OCI-M1 (cell line): ENCODE data around the gene FIGN.
A peak's percentile ranks its signal among the peaks of the same experiment; 100 is the strongest.

Experiments
- DNase-seq: peaks from one replicate; lab custom pipeline; 2025; lab: John Stamatoyannopoulos, UW

Gene FIGN

DNA sequence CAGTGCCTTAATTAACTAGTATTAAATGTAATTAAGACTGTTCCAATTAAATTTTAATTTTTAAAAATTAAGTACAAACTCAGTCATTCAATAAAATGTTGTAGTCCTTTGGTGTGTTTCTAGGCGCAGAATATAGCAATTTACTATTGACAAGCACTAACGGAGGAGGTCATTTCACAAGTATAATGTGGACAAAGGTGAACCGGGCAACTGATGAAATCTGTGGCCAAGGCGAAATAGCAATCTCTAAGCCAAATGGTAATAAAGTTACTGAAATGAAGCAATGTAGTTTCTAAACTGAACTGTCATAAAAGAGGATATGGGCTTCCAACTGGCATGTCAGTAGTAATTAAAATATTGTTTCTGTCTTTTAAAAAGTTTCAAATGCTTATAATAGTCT is 27.5 kb downstream of the FIGN start:
- DNase-seq, result no peak

DNA sequence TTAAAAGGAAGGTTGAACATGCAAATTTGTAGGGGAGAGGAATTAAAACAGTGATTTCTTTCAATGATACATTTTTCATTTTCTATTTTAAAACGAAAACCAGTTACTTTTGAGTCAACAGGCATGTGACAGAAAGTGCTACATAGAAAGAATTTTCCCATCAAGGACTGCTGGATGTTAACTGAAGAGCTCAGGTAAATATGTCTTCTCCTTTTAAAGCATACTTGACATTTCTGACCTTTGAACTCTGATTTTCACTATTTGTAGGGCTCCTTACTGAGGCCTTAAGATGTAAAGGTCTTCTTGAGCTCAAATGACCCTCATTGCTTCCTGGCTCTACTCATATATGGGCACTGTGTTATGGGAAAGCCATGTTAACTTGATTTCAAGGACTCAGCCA is 32.4 kb downstream of the FIGN start:
- no peak for DNase-seq

DNA sequence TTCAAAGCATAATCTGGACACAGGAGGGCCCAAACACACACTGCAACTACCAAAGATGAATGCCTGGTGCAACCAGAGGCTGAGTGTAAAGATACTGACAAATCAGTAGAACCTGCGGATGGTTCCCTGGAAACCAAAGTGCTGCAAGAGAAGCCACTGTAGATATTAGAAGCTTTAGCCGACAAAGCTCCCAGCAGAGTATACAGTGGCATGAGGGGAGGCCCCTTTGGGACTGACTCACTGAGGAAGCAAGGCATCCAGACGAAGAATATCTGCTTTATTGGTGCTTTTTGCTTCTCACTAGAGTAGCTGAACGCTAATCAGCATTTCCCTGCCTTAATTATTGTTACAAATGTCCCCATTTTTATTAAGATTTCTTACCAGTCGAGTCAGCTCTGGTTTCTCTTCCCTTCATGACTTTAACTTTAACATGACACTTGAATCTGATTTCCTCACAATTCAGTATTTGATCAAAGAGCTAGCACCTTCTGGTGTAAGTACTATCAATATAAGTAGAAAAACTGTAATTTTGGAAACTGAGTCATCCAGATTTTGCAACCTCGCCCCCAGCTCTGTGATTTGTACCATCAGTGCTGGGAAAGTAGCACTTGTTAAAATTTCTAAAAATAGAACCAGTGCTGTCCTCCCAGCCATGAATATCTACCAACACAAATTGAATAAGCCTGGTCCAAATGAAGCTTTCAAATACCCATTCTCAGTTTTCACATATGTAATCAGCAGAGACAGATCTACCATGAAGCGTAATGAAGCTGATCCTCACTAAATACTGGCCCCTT is 34.2 kb downstream of the FIGN start:
- DNase-seq, result no peak

DNA sequence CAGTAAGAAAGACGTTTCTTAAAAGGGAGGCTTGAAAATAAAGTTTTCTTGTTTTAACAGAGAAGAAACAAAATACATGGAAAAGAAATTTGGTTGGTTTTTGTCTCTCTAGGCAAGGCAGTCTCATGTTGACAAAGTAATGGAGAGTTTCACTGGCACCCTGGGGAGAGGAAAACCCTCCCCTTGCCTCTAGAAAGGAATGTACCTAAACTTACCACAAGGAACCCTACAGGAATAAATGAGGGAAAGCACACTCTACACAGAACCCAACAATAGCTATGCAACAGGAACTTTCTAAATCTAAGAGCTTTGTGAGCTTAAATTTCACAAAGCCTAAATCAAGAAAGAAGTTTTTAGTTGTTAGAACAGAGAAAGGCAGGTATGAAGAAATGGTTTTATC is 37.0 kb downstream of the FIGN start:
- no peak for DNase-seq

DNA sequence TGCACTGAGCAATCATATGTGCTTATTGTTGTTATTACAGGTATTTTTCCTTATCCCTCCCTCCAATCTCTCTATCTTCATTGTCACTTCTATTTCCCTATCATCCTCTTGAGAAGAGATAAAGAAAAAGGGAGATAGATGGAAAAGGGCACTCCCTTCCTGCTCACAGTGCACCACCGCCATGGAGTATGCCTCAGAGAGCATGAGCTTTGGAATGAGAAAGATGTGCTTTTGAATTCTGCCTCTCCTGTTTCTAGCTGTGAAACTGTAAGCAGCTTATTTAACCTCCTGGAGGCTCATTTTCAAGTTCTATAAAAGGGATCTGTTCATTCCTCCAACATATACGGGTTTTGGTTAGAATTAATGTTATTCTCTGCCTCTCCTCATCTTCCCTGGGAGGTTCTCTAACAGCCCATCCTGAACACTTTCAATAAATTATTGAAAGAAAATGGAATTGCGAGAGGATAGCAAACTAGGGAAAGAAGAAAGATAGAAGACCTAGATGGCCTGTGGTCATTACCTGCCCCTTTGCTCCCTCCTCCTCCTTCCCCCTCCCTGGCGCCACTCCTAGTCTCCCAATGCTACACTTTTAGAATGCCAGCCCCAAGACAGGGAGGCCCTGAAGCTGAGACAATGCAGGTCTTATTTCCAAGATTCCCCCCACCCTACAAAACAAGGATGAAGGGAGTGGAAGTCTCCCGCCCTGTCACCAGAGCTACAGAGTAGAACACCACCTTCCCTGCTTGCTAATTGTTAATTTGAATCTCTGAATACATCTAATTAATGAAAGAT is 37.8 kb downstream of the FIGN start:
- no peak for DNase-seq

DNA sequence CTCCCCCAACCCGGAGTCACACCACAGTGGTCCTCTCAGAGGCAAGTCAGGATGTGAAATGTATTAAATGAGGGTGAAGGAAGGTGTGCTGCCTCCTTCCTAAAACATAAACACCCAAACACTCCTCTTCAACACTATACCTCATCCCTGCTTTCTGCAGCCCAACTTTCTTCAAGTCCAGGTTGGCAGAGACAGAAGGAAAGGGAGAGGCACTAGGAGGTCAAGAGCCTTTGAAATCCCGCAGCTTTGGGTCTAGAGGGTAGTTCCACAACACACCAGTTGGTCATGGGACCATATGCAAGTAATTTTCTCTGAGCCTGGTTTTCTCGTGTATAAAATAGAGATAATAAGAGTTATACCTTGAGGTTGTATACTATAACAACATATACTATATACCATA is 38.4 kb downstream of the FIGN start:
- no peak for DNase-seq

DNA sequence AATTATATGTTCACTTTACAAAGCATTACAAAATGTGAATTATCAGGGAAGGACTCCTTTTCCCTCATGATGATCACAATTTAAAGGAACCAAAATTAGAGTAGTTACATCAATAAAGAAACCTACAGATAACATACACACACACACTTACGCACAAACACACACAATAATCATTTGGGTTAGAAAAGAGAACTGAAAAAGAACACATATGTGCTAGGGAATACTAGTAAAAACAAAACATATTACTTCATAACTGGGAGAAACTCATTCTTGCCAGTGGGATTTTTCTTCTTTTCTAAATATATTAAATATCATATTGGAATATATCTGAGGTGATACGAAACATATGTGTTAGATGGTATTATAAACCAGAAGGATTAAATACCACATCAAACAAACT is 42.3 kb downstream of the FIGN start:
- no peak for DNase-seq

DNA sequence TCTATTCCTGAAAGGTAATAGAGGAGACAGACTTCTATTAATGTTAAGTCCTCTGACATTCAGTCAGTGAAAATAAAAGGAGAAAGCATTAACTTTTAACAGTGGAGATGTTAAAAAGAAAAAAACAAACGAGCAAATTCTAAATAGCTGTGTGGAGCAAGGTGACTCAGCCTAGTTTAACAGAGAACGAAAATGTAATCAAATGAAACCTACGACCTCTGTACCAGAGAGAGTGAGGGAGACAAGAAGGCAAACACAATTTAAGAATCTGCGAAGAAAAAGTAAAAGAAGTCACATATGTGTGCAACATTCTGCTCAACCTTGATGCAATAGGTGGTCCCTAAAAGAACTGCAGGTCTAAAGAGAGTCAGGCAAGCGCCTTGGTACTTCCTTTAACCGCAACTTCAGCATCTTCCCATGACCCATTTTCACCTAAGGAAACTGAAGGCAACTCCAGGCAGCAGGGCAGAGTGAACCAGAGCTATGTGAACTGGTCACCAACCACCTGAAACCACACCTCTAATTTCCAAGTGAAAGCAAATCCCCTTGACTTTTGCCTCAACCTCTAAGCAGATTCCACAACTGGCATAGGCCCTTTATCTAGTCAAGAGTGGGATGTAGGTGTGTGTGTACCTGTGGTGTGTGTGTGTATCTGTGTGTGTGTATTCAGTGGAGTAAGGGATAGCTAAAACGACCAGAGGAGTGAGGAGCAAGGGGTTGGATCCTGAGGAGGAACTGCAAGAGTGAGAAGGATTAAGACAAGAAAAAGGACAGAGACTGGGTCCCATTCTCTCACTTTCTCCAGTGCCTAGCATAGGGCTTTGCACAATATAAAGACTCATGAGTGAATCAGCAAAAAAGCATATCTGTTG is 43.0 kb downstream of the FIGN start:
- peak; percentile 30 for DNase-seq

DNA sequence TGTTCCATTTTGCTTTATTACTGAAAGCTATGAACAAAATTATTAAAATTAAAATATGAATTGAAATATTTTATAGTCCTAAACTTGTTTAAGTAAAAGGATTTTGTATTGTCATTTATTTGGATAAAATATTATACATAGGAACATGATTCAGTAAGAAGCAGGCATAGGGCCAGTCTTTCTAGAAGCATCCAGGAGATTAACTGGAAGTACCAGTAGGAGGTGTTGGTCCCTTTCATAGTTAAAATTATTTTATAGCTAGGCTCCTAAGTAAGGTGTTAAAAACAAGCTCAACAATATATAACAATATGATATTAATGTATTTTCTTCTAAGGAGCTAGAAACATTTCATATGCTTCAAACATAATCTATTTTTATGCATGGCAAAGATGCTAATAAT is 43.7 kb downstream of the FIGN start:
- DNase-seq, result peak; percentile 11

DNA sequence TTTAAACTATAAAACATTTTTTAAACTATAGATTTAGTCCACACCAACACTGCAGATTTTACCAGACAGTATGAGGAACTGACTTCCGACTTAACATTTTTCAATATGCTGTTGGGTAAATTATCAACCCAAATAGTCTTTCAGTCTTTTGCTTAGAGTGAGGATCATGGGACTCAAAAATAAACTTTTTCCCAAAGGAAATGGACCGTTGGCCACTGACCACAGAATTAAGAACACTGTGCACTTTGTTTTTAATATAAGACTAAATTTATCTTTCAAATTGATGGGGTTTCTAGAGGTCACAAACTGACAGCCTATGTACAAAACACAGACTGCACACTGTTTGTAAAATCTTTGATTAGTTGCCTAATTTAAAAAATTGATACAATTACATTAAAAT is 44.9 kb downstream of the FIGN start:
- DNase-seq, result no peak

DNA sequence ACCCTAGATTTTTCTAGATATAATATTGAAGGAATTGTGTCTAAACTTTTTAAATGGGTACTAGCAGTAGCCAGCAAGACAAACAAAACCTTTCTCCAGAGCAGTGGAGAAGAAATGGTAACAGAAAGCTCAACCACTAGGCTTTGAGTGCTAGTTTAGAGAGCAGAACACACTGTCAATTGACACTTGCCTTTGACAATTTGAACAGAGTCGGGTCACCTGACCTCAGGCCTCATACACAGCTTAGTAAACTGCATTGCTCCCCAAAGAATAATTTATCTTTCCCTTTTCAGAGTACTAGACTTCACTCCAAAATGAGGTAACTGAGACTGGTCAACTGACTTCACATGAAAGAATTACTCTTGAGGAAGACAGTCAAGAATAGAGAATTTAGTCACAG is 48.6 kb downstream of the FIGN start:
- no peak for DNase-seq

DNA sequence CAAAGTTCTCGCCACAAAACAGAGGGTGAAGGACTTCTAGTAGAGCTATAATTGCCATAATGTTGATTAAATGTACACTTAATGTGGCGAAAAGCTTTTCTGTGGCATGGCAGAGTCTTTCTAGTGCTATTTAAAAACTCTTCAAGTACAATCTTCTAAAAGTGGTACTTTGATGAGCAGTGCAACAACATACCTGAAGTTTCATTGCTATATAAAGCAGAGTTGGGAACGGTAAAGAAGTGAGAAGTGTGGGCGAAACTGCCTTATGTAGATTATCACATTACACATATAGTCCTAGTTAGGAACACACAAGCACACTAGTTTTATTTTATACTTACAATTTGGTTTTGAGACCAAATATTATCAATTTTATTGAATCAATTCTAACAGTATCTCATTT is 49.5 kb downstream of the FIGN start:
- DNase-seq, result no peak

DNA sequence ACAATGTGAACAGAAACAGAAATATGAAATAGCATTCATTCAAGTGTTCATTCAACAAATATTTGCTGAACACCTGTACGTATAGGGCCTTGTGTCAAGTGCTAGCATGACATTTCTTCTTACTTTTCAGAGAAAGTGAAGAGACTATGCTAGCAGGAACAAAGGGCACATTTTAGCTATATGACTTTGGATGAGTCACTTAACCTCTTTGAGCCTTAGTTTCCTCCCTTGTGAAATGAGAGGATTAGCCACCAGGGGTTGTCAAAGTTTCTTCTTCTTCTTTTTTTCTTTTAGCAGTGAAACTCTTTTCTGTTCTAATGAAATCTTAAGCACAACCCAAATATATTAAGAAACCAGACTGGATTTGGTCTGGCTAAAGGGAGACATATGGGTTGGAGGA is 53.1 kb downstream of the FIGN start:
- DNase-seq, result peak; percentile 39

DNA sequence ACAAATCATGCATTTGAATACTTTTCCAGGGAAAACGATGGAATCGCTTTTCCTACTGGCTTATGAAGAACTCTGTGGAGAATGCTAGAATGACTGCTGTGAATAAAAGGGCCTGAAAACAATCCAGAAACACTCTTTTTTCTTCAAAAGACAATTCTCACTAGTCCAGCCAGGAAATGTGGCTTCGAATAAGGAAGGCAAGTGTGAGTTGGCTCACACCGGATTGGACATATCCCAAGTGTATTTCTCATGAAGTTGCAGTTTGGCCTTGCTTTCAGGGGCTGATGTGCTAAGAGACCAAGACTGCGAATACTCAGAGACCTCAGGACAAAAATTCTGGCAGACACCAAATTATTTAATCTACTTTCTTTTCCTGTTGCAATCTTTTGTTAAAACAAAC is 54.1 kb downstream of the FIGN start:
- no peak for DNase-seq

DNA sequence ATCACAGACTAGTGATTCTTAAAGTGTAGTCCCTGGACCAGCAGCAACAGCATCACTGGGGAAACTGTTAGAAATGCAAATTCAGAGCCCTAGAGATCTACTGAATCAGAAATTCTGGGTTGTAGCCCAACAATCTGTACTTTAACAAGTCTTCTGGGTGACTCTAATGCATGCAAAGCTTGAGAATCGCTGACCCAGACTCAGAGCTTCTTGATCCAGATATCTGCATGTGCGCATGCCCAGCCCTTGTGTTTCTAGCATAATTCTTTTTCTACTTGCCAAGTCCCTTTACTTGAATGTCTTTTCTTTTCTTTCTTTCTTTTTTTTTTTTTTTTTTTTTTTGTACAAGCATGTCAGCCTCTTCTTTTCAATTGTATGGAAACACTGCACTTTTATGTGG is 60.4 kb downstream of the FIGN start:
- no peak for DNase-seq

DNA sequence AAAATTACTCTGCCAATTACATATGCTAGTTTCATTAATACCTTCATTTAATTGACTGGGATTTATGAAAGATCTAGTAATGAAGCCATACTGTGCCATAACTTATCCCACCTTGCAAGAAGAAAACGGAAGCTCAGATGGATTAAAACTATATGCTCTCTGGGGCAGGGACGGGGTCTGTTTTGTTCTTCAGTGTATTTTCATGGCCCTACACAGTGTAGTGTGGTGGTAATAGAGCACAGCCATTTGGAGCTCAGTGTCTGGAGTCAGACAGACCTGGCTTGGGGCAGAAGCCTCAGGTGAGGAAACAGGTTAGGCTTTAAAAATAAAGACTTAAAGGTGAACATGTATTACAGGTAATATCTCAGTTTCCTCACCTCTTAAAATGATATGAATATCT is 62.3 kb downstream of the FIGN start:
- DNase-seq, result no peak

DNA sequence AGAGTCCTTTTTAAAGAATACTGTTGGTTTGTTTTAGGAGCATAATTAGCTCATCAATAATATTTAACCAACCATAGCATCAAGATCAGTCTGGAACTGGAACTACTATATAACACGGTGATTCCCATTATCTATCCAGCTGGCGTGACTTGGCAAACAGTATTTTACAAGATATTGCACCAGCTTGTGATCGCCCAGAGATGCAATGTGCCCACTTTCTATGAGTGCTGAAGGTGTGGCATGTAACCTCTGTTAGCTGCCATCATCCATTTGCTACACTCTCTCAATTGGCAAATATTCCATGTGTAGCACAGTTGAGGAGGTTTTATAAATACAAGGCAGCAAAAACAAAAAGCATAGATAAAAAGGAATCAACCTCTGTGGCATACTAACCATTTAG is 64.9 kb downstream of the FIGN start:
- peak; percentile 81 for DNase-seq

DNA sequence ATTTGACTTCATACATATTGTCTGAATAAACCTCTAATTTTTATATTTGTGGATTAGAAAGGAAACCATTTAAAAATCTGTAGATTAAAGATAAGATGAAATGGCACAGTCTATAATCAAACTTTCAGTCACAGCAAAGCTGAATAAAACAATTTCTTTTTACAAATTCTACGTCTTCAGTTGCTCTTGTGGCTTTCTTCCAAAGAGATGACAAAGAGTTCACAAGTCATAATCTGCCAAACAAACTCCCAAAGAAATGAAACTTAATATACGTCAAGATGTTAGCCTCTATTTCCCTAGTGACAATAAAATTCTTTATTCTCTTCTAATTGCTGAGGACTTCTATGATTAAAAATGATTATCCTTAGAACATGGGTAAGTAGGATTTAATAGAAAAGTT is 66.3 kb downstream of the FIGN start:
- DNase-seq, result no peak

DNA sequence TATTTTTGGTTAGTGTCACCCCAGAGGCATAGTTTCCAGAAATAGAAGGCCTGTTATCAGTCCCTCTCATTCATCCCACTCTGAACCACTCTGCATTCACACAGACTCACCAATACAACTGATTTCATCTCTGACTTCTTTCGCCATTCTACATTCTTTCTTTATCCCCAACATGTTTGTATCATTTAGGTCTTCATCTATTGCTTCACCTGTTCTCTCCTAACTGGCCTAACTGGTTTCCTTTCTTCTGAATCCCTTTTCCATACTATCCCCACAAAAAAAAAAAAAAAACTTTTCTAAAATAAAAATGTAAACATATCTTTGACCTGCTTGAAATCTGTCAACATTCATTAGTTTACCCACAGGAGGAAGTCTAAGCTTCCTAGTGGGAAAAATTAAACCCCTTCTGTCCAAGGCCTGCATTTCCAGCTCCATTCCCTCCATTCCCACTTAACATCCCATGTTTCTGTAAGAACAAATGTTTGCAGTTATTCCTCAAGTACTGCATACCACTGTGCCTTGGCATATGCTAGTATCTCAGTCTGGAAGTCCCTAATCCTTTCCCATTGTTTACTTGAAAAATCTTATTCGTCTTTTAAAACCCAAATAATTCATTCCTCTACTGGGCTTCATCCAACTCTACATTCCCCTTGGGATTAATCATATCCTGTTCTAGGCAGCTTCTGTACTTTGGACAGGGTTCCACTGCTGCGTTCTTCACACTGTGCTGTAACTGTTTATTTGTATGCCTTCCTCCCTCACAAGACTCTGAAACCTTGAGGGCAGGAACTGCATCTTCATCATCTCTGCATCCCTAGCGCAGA is 68.5 kb downstream of the FIGN start:
- peak; percentile 59 for DNase-seq

DNA sequence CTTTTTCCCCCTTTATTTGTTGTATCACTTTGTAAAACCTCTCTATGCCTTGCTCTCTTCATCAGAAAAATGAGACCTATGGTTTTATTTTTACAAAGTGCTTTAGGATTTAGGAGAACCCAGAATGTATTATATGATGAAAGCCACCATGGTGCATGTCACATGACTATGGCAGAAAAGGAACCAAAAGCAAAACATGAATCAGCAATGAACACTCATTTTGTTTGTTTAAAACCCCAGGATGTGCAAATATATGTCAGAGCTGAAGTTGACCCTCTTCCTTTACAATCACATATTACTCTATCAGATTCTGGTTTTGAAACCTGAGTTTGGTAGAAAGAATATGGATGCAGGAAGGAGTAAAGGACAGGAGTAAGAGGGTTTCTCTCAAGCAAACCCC is 70.0 kb downstream of the FIGN start:
- peak; percentile 54 for DNase-seq

DNA sequence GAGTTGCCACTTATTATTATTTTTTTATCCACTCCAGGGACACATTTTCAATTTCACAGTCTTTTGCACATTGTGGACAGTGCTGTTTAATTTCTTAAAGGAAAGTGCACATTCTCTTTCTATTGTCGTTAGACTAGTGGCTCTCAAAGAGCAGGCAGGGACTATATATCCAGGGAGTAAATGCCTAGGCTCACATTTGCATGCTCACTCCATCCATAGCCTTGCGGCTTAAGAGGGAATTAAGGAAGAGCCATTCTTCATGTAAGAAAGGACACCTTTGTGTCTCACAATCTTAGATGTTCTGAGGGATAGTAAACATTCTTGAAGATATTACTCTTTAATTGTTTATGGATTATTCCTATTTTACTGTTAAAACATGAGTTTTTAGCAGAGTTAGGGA is 70.8 kb downstream of the FIGN start:
- DNase-seq, result no peak

DNA sequence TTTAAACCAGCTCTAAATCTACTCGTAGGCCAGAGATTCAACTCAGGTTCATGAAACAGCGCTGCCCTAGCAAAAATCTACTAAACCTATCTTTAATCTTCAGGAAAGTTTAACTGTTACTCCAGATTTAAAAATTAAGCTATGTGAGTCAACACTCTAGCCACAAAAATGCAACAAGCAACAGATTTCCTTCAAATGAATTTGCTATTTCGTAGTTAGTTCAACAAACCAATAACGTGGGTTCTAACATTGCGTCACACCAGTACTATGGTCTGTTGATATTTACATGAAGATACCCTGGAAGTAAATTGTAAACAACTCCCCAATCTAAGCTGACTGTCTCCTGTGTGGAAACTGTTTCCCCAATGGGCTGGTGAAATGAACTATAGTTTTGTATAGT is 71.2 kb downstream of the FIGN start:
- DNase-seq, result no peak
